ENCODE results near the gene NDUFS2.
A peak's percentile ranks its signal among the peaks of the same experiment; 100 is the strongest.

Gene NDUFS2

GRCh38 chr1:161201836-161202712, at the start of gene NDUFS2:
Gene NDUFS2 (plus strand): TSS chr1:161202367. CDS start chr1:161202386, 19 bp downstream.
- DNase-seq = peak; percentile 96

- no peak for DNase-seq
Measured at GRCh38 chr1:161153176-161153575, 49.0 kb upstream of the NDUFS2 start.

GRCh38 chr1:161153682-161154337, 48.4 kb upstream of the NDUFS2 start, which contains the start of gene UFC1:
Gene UFC1 (plus strand): TSS chr1:161153978. CDS start chr1:161153998, 20 bp downstream.
- DNase-seq = peak; percentile 85

GRCh38 chr1:161157867-161158266, 44.3 kb upstream of the NDUFS2 start:
- no peak for DNase-seq

GRCh38 chr1:161158316-161159010, 43.7 kb upstream of the NDUFS2 start:
- no peak for DNase-seq

GRCh38 chr1:161159087-161159912, 42.9 kb upstream of the NDUFS2 start, which contains the start of gene USP21:
Gene USP21 (plus strand): TSS chr1:161159500. CDS start chr1:161160641, 1,141 bp downstream.
- DNase-seq = peak; percentile 78

- no peak for DNase-seq
Measured at GRCh38 chr1:161159913-161160243, 42.3 kb upstream of the NDUFS2 start.

- no peak for DNase-seq
Measured at GRCh38 chr1:161160671-161161145, 41.5 kb upstream of the NDUFS2 start.

GRCh38 chr1:161161652-161162051, 40.5 kb upstream of the NDUFS2 start:
- DNase-seq = no peak

GRCh38 chr1:161162052-161162451, 40.1 kb upstream of the NDUFS2 start:
- DNase-seq = no peak

GRCh38 chr1:161162806-161163205, 39.4 kb upstream of the NDUFS2 start:
- no peak for DNase-seq

- DNase-seq = no peak
Measured at GRCh38 chr1:161163793-161164192, 38.4 kb upstream of the NDUFS2 start.

GRCh38 chr1:161164901-161165610, 37.1 kb upstream of the NDUFS2 start:
- DNase-seq = no peak

GRCh38 chr1:161165742-161166668, 36.2 kb upstream of the NDUFS2 start, which contains the start of gene PPOX:
Gene PPOX (plus strand): TSS chr1:161166426. CDS start chr1:161166848, 422 bp downstream.
- DNase-seq = peak; percentile 96

- no peak for DNase-seq
Measured at GRCh38 chr1:161166669-161167548, 35.3 kb upstream of the NDUFS2 start.

- DNase-seq = no peak
Measured at GRCh38 chr1:161168906-161169305, 33.3 kb upstream of the NDUFS2 start.

GRCh38 chr1:161171191-161171590, 31.0 kb upstream of the NDUFS2 start:
- no peak for DNase-seq

GRCh38 chr1:161171696-161172095, 30.5 kb upstream of the NDUFS2 start:
- no peak for DNase-seq

GRCh38 chr1:161172349-161172748, 29.8 kb upstream of the NDUFS2 start:
- no peak for DNase-seq
